SK-N-SH treated with all-trans-retinoic acid at 6 μM for 48 hours (cell line): ENCODE data around the gene GPRC5B.

Experiments
- ATAC-seq: fragments of 200-7000 bp; cut with Tn5 transposase; 3 replicates; pipeline ENCODE4 v1.9.1; 2020; ENCODE audit warnings: mild to moderate bottlenecking, moderate library complexity
- ARNTL ChIP-seq: fragments of 450-650 bp; formaldehyde crosslinking; IDR thresholded peaks from 2 replicates; pipeline ENCODE4 v1.5.0; 2020; ENCODE audit warnings: low read depth, mild to moderate bottlenecking, moderate library complexity, borderline replicate concordance
- BACH2 ChIP-seq: fragments of 250-450 bp; sonication (Bioruptor Pico); IDR thresholded peaks from 2 replicates; pipeline ENCODE4 v1.9.0; 2021; ENCODE audit warnings: mild to moderate bottlenecking, borderline replicate concordance
- CSDC2 ChIP-seq: fragments of 250-450 bp; sonication (Bioruptor Pico); IDR thresholded peaks from 2 replicates; pipeline ENCODE4 v1.5.0; 2020; ENCODE audit warnings: mild to moderate bottlenecking, moderate library complexity
- ESRRG ChIP-seq: fragments of 250-450 bp; sonication (Bioruptor Pico); IDR thresholded peaks from 2 replicates; pipeline ENCODE4 v1.6.1; 2021; ENCODE audit warnings: mild to moderate bottlenecking
- GLIS3 ChIP-seq: fragments of 250-450 bp; sonication (Bioruptor Pico); IDR thresholded peaks from 2 replicates; pipeline ENCODE4 v1.5.0; 2020; ENCODE audit warnings: mild to moderate bottlenecking, moderate library complexity
- PPARA ChIP-seq: fragments of 250-450 bp; sonication (Bioruptor Pico); IDR thresholded peaks from 2 replicates; pipeline ENCODE4 v1.5.0; 2020; ENCODE audit warnings: mild to moderate bottlenecking, borderline replicate concordance
- RARB ChIP-seq: fragments of 250-450 bp; sonication (Bioruptor Pico); IDR thresholded peaks from 2 replicates; pipeline ENCODE4 v1.8.0; 2021; ENCODE audit warnings: mild to moderate bottlenecking, moderate library complexity
- SNAI2 ChIP-seq: fragments of 250-450 bp; sonication (Bioruptor Pico); IDR thresholded peaks from 2 replicates; pipeline ENCODE4 v1.5.0; 2020; ENCODE audit warnings: mild to moderate bottlenecking, moderate library complexity
- TCF4 ChIP-seq: fragments of 250-450 bp; sonication (Bioruptor Pico); IDR thresholded peaks from 2 replicates; pipeline ENCODE4 v1.8.0; 2021; ENCODE audit warnings: mild to moderate bottlenecking, moderate library complexity, borderline replicate concordance
- TOX ChIP-seq: fragments of 250-450 bp; sonication (Bioruptor Pico); IDR thresholded peaks from 2 replicates; pipeline ENCODE4 v1.8.0; 2021; ENCODE audit warnings: mild to moderate bottlenecking, moderate library complexity, borderline replicate concordance
- ZFP30 ChIP-seq: fragments of 450-650 bp; formaldehyde crosslinking; IDR thresholded peaks from 2 replicates; pipeline ENCODE4 v1.5.0; 2022; ENCODE audit warnings: mild to moderate bottlenecking, moderate library complexity
- ZNF70 ChIP-seq: fragments of 450-650 bp; formaldehyde crosslinking; IDR thresholded peaks from 2 replicates; pipeline ENCODE4 v1.5.0; 2020; ENCODE audit warnings: mild to moderate bottlenecking, moderate library complexity
- ZNF8 ChIP-seq: fragments of 450-650 bp; formaldehyde crosslinking; IDR thresholded peaks from 2 replicates; pipeline ENCODE4 v1.5.0; 2020; ENCODE audit warnings: mild to moderate bottlenecking, moderate library complexity
- TF ChIP-seq, protein P1 (sequence below): fragments of 250-450 bp; sonication (Bioruptor Pico); IDR thresholded peaks from 2 replicates; pipeline ENCODE4 v1.5.1; 2021; ENCODE audit warnings: mild to moderate bottlenecking, moderate library complexity
- TF ChIP-seq, protein P2 (sequence below): fragments of 250-450 bp; sonication (Bioruptor Pico); IDR thresholded peaks from 2 replicates; pipeline ENCODE4 v1.5.0; 2020; ENCODE audit warnings: mild to moderate bottlenecking, moderate library complexity
- TF ChIP-seq, protein P3 (sequence below): fragments of 250-450 bp; sonication (Bioruptor Pico); IDR thresholded peaks from 2 replicates; pipeline ENCODE4 v1.5.1; 2020; ENCODE audit warnings: low read depth, mild to moderate bottlenecking, moderate library complexity
- TF ChIP-seq, protein P4 (sequence below): fragments of 250-450 bp; sonication (Bioruptor Pico); IDR thresholded peaks from 2 replicates; pipeline ENCODE4 v1.8.0; 2021; ENCODE audit warnings: low read depth, mild to moderate bottlenecking, moderate library complexity, borderline replicate concordance
- TF ChIP-seq, protein P5 (sequence below): fragments of 250-450 bp; sonication (Bioruptor Pico); IDR thresholded peaks from 2 replicates; pipeline ENCODE4 v1.8.0; 2020; ENCODE audit warnings: mild to moderate bottlenecking, moderate library complexity, borderline replicate concordance

GPRC5B gene

DNA sequence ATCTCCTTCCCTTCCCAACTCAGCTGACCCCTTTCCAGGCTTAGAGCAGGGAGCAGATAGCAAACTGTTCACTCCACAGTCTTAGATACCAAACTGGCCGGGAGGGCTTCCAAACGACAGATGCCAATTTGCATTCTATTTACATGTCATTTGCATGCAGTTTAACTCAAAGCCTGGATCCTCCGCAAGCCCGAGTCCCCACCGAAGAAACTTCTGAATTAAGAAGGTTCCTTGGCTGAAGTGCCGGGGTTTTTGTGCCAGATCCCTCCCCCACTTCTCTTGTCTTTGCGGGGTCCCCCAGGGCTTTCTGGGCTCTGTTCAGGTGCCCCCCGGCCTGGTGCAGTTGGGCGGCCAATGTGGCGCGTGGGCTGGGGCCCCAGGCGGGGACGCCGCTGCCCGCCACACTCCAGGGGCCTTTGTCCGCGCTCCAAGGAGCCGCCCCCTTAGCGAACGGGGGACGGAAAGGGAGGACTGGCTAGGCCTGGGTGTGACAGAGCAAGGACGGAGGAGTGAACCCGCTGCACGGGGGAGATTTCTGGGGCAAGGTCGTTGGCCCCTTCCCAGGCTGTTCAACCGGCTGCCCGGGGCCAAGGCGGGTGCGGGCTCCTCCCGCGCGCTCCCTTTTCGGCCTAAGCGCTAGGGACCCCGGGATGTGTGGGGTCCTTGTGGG lies 1.2 kb downstream of the GPRC5B start:
- TF ChIP-seq, protein P1, sequence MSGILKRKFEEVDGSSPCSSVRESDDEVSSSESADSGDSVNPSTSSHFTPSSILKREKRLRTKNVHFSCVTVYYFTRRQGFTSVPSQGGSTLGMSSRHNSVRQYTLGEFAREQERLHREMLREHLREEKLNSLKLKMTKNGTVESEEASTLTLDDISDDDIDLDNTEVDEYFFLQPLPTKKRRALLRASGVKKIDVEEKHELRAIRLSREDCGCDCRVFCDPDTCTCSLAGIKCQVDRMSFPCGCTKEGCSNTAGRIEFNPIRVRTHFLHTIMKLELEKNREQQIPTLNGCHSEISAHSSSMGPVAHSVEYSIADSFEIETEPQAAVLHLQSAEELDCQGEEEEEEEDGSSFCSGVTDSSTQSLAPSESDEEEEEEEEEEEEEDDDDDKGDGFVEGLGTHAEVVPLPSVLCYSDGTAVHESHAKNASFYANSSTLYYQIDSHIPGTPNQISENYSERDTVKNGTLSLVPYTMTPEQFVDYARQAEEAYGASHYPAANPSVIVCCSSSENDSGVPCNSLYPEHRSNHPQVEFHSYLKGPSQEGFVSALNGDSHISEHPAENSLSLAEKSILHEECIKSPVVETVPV (CRISPR knock-in tag): no peak
- TF ChIP-seq TCF4 (CRISPR knock-in tag) (no peak), ESRRG (CRISPR knock-in tag) (no peak)
- no peak for ATAC-seq

DNA sequence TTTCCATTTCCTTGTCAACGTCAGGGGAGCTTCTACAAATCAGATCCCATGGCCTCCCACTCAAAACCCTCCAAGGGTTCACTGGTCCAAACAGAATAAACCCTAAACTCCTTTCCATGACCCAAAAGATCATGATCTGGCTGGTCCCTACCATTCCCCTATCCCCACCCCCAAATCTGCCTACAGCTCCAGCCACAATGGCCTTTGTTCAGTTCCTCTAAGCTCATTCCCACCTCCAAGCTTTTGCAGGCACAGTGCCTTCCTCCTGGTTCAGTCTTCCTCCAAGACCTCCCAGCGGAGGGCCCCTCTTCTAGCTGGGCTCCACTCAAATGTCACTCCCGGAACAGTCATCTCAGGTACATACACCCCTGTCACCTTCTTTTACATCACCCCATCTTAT lies 2.0 kb downstream of the GPRC5B start:
- TF ChIP-seq ZNF8 (CRISPR knock-in tag): no peak
- TF ChIP-seq, protein P2, sequence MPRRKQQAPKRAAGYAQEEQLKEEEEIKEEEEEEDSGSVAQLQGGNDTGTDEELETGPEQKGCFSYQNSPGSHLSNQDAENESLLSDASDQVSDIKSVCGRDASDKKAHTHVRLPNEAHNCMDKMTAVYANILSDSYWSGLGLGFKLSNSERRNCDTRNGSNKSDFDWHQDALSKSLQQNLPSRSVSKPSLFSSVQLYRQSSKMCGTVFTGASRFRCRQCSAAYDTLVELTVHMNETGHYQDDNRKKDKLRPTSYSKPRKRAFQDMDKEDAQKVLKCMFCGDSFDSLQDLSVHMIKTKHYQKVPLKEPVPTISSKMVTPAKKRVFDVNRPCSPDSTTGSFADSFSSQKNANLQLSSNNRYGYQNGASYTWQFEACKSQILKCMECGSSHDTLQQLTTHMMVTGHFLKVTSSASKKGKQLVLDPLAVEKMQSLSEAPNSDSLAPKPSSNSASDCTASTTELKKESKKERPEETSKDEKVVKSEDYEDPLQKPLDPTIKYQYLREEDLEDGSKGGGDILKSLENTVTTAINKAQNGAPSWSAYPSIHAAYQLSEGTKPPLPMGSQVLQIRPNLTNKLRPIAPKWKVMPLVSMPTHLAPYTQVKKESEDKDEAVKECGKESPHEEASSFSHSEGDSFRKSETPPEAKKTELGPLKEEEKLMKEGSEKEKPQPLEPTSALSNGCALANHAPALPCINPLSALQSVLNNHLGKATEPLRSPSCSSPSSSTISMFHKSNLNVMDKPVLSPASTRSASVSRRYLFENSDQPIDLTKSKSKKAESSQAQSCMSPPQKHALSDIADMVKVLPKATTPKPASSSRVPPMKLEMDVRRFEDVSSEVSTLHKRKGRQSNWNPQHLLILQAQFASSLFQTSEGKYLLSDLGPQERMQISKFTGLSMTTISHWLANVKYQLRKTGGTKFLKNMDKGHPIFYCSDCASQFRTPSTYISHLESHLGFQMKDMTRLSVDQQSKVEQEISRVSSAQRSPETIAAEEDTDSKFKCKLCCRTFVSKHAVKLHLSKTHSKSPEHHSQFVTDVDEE (CRISPR knock-in tag): no peak
- TF ChIP-seq, protein P3, sequence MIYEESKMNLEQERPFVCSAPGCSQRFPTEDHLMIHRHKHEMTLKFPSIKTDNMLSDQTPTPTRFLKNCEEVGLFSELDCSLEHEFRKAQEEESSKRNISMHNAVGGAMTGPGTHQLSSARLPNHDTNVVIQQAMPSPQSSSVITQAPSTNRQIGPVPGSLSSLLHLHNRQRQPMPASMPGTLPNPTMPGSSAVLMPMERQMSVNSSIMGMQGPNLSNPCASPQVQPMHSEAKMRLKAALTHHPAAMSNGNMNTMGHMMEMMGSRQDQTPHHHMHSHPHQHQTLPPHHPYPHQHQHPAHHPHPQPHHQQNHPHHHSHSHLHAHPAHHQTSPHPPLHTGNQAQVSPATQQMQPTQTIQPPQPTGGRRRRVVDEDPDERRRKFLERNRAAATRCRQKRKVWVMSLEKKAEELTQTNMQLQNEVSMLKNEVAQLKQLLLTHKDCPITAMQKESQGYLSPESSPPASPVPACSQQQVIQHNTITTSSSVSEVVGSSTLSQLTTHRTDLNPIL (CRISPR knock-in tag): no peak
- TF ChIP-seq, protein P4, sequence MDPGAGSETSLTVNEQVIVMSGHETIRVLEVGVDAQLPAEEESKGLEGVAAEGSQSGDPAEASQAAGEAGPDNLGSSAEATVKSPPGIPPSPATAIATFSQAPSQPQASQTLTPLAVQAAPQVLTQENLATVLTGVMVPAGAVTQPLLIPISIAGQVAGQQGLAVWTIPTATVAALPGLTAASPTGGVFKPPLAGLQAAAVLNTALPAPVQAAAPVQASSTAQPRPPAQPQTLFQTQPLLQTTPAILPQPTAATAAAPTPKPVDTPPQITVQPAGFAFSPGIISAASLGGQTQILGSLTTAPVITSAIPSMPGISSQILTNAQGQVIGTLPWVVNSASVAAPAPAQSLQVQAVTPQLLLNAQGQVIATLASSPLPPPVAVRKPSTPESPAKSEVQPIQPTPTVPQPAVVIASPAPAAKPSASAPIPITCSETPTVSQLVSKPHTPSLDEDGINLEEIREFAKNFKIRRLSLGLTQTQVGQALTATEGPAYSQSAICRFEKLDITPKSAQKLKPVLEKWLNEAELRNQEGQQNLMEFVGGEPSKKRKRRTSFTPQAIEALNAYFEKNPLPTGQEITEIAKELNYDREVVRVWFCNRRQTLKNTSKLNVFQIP (CRISPR knock-in tag): no peak
- no peak for TF ChIP-seq SNAI2 (CRISPR knock-in tag)
- no peak for TF ChIP-seq ZNF70 (CRISPR knock-in tag)
- no peak for TF ChIP-seq CSDC2 (CRISPR knock-in tag)
- ATAC-seq: no peak

DNA sequence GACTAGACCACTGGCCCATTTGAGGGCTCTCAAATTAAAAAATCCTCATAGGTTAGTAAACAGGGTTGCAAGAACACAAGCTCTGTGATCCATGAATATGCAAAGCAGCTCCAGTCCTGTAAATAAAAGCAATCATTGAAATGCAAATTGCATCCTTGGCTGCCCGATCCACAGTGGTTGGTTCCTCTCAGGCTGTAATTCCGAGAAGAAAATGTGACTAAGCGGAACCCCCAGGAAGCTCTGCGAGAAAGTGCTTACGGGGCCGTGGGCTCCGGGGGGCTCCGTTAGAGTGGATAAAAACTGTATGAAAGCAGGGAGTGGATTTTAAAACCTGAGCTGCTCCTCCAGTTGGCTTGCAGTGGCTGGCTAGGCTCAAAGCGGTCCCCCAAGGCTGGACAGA lies 2.5 kb downstream of the GPRC5B start:
- TF ChIP-seq ZFP30 (CRISPR knock-in tag) (no peak), RARB (no peak), SNAI2 (CRISPR knock-in tag) (no peak)
- ATAC-seq: no peak

DNA sequence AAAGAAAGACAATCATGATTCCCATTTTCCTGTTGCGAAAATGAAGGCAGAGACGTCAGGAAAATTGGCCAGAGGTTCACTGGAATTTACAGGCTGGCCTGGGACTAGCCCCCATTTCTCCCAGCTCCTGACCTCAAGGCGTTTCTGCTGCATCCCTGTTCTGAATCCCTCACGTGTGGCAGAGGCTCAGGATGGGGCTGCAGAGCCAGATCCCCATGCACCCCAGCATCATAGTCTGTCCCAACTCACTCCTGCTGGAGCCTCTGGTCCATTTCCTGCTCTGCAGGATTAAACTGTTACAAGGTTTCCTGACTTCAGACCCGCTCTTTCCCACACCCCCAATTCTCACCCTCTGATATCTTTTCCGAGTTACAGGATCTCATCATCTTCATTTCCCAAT lies 2.9 kb downstream of the GPRC5B start:
- no peak for TF ChIP-seq ZFP30 (CRISPR knock-in tag)
- no peak for TF ChIP-seq ARNTL (CRISPR knock-in tag)
- no peak for TF ChIP-seq TOX (CRISPR knock-in tag)
- TF ChIP-seq, protein P1 (CRISPR knock-in tag): no peak
- TF ChIP-seq ZNF8 (CRISPR knock-in tag): no peak
- no peak for TF ChIP-seq PPARA
- TF ChIP-seq SNAI2 (CRISPR knock-in tag): no peak
- ATAC-seq: no peak

DNA sequence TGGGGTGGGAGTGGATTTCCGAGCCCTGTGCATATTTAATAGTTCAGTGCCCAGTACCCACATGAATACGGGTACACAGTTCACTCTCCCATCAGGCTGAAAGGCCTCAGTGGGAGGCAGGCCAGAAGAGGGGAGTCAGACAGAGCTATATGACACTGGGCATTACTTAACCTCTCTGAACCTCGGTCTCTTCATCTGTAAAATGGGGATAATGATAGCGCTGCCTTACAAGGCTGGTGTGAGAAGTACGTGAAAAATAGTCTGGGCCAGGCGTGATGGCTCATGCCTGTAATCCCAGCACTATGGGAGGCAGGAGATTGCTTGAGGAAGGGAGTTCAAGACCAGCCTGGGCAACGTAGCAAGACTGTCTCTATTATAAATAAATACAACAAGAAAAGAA lies 3.6 kb downstream of the GPRC5B start:
- TF ChIP-seq, protein P2 (CRISPR knock-in tag): no peak
- TF ChIP-seq RARB (no peak), PPARA (no peak), BACH2 (CRISPR knock-in tag) (no peak), GLIS3 (CRISPR knock-in tag) (no peak)
- TF ChIP-seq, protein P5, sequence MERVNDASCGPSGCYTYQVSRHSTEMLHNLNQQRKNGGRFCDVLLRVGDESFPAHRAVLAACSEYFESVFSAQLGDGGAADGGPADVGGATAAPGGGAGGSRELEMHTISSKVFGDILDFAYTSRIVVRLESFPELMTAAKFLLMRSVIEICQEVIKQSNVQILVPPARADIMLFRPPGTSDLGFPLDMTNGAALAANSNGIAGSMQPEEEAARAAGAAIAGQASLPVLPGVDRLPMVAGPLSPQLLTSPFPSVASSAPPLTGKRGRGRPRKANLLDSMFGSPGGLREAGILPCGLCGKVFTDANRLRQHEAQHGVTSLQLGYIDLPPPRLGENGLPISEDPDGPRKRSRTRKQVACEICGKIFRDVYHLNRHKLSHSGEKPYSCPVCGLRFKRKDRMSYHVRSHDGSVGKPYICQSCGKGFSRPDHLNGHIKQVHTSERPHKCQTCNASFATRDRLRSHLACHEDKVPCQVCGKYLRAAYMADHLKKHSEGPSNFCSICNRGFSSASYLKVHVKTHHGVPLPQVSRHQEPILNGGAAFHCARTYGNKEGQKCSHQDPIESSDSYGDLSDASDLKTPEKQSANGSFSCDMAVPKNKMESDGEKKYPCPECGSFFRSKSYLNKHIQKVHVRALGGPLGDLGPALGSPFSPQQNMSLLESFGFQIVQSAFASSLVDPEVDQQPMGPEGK (CRISPR knock-in tag): no peak
- TF ChIP-seq, protein P3 (CRISPR knock-in tag): no peak
- TF ChIP-seq, all 23 proteins: peak for 0
- ATAC-seq: no peak
